ENCODE results near the gene MRPL48.

Gene MRPL48

DNA sequence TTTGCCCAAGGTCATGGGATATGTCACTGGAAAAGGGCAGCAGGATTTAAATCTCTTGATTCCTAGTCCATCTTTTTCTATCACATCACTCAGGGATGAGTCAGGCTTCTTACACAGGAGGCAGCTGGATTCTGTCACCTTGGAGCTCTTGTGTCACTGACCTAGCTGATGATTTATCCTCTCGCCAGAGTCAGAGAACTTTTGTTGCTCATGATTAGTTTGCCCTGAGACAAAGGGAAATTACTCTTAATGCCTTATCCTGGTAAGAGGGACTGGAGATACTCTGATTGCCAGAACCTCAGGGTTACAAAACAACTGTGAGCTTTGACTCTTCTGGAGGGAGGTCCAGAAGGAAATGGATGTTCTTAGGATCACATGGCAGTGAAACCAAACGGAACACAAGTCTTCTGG lies 78.9 kb downstream of the MRPL48 start:
- Histone ChIP-seq H4K91ac (ENCODE audit: low read depth, low read length, poor library complexity) (no peak overlapping the region), H3K27me3 (ENCODE audit: control insufficient read depth in 3 of 3, insufficient read depth in 3 of 3, low read depth in 1 of 3, low read length in 3 of 3) (no peaks in the 10 kb centered on the region), H3K27ac (replicated peaks; ENCODE audit: low read length) (no peak overlapping the region), H3K9me3 (replicated peaks in 1 of 2; ENCODE audit: control insufficient read depth in 2 of 2, insufficient read depth in 1 of 2, low read depth in 1 of 2, low read length in 2 of 2) (no peaks in the 10 kb centered on the region), H3K4me3 (ENCODE audit: low read length in 2 of 2) (no peak overlapping the region), H4K8ac (ENCODE audit: low read depth, low read length) (no peak overlapping the region), H2BK12ac (ENCODE audit: low read length) (no peak overlapping the region), H2BK5ac (ENCODE audit: low read length) (no peak overlapping the region), H3K18ac (ENCODE audit: low read length) (no peak overlapping the region), H2AFZ (ENCODE audit: low read length) (no peak overlapping the region), H3K23ac (ENCODE audit: low read depth, low read length, poor library complexity) (no peak overlapping the region), H3K36me3 (replicated peaks in 1 of 2; ENCODE audit: control insufficient read depth in 2 of 2, insufficient read depth in 2 of 2, low read length in 2 of 2) (peaks cover 10 to 63% of the 10 kb centered on the region in 2 donors), H2BK120ac (ENCODE audit: low read depth, low read length) (no peak overlapping the region), H3K4ac (ENCODE audit: low read length) (no peak overlapping the region), H3K79me1 (ENCODE audit: low read depth, low read length) (no peaks in the 10 kb centered on the region), H2BK15ac (ENCODE audit: low read length) (no peak overlapping the region), H3K9ac (ENCODE audit: low read depth, low read length, poor library complexity) (no peak overlapping the region), H3K14ac (ENCODE audit: low read length) (no peak overlapping the region), H3K4me2 (ENCODE audit: insufficient read depth, low read length, poor library complexity, severe bottlenecking) (no peak overlapping the region), H2AK5ac (ENCODE audit: low read depth, low read length) (no peak overlapping the region), H3K4me1 (ENCODE audit: control insufficient read depth in 2 of 2, insufficient read depth in 1 of 2, low read depth in 1 of 2, low read length in 2 of 2) (no peaks in the 10 kb centered on the region)
- no peak for DNase-seq (ENCODE audit: low spot score)
- no CpG with 5 or more reads among the region's 2 CpGs for WGBS, 2 donors (ENCODE audit: extremely low coverage in 2 of 2, insufficient read length in 2 of 2, insufficient replicate concordance in 1 of 2)

DNA sequence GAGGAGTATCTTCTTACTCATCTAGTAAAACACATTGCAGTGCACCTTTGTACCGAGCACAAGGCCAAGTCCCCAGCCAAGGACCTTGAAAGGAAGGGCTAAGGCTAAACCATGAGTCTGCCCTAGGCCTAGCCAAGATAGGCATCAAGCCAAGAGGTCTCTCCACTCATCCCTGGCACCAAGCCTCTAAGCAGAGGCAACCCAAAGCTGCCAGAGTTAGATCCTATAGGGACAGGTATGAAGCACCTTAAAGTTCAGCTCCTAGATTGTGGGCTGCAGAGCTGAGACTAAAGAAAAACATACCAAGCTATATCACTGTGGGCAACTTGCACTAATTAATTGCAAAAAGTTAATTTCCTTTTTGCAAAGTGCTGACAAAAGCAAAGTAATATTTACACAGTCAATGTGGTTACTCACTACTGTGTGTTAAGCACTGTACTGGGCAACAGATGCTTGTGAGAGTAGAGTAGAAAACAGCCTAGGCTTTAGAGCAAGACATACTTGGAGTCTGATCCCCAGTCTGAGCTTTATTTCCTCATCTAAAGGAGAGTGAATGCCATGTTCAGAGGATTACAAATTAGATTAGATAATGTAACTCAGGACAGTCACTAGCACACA lies 81.8 kb downstream of the MRPL48 start:
- Histone ChIP-seq H2BK120ac (ENCODE audit: low read depth, low read length) (no peak overlapping the region), H3K27me3 (ENCODE audit: control insufficient read depth in 3 of 3, insufficient read depth in 3 of 3, low read depth in 1 of 3, low read length in 3 of 3) (no peaks in the 10 kb centered on the region), H2AK5ac (ENCODE audit: low read depth, low read length) (no peak overlapping the region), H2BK5ac (ENCODE audit: low read length) (no peak overlapping the region), H4K8ac (ENCODE audit: low read depth, low read length) (no peak overlapping the region), H2AFZ (ENCODE audit: low read length) (no peak overlapping the region), H3K9me3 (replicated peaks in 1 of 2; ENCODE audit: control insufficient read depth in 2 of 2, insufficient read depth in 1 of 2, low read depth in 1 of 2, low read length in 2 of 2) (no peaks in the 10 kb centered on the region), H2BK12ac (ENCODE audit: low read length) (no peak overlapping the region), H3K14ac (ENCODE audit: low read length) (no peak overlapping the region), H3K36me3 (replicated peaks in 1 of 2; ENCODE audit: control insufficient read depth in 2 of 2, insufficient read depth in 2 of 2, low read length in 2 of 2) (peaks cover 17 to 70% of the 10 kb centered on the region in 2 donors), H3K4me2 (ENCODE audit: insufficient read depth, low read length, poor library complexity, severe bottlenecking) (no peak overlapping the region), H3K79me1 (ENCODE audit: low read depth, low read length) (no peaks in the 10 kb centered on the region), H3K9ac (ENCODE audit: low read depth, low read length, poor library complexity) (no peak overlapping the region), H2BK15ac (ENCODE audit: low read length) (no peak overlapping the region), H3K4me1 (ENCODE audit: control insufficient read depth in 2 of 2, insufficient read depth in 1 of 2, low read depth in 1 of 2, low read length in 2 of 2) (no peaks in the 10 kb centered on the region), H3K18ac (ENCODE audit: low read length) (no peak overlapping the region), H3K4me3 (ENCODE audit: low read length in 2 of 2) (no peak overlapping the region), H3K4ac (ENCODE audit: low read length) (no peak overlapping the region), H3K27ac (replicated peaks; ENCODE audit: low read length) (peak overlapping the region; percentile 2), H4K91ac (ENCODE audit: low read depth, low read length, poor library complexity) (no peak overlapping the region), H3K23ac (ENCODE audit: low read depth, low read length, poor library complexity) (no peak overlapping the region)
- DNase-seq (ENCODE audit: low spot score), result no peak
- no CpG with 5 or more reads among the region's 1 CpG for WGBS, 2 donors (ENCODE audit: extremely low coverage in 2 of 2, insufficient read length in 2 of 2, insufficient replicate concordance in 1 of 2)

DNA sequence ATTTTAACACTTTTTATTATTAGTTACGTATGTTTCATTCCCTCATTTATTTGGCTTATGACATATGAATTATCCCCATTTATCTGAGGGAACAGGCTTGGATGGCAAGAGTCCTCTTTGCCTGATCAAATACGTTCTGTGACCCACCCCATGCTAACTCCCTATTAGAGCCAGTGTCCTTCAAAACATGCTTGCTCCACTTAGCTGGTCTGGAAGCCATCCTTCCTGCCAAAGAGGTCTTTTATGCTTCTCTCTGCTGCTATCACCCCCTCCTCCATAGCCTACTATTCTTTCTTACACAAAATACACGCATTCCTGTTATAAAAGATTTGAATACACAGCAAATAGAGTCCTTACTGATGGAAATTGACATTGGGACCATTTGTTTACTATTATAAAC lies 82.6 kb downstream of the MRPL48 start:
- Histone ChIP-seq H2BK15ac (ENCODE audit: low read length) (no peak overlapping the region), H3K9me3 (replicated peaks in 1 of 2; ENCODE audit: control insufficient read depth in 2 of 2, insufficient read depth in 1 of 2, low read depth in 1 of 2, low read length in 2 of 2) (no peaks in the 10 kb centered on the region), H2AFZ (ENCODE audit: low read length) (no peak overlapping the region), H3K9ac (ENCODE audit: low read depth, low read length, poor library complexity) (no peak overlapping the region), H3K79me1 (ENCODE audit: low read depth, low read length) (no peaks in the 10 kb centered on the region), H4K91ac (ENCODE audit: low read depth, low read length, poor library complexity) (no peak overlapping the region), H3K18ac (ENCODE audit: low read length) (no peak overlapping the region), H2BK5ac (ENCODE audit: low read length) (no peak overlapping the region), H4K8ac (ENCODE audit: low read depth, low read length) (no peak overlapping the region), H3K14ac (ENCODE audit: low read length) (no peak overlapping the region), H3K23ac (ENCODE audit: low read depth, low read length, poor library complexity) (no peak overlapping the region), H3K4me3 (ENCODE audit: low read length in 2 of 2) (no peak overlapping the region), H2BK12ac (ENCODE audit: low read length) (no peak overlapping the region), H3K27me3 (ENCODE audit: control insufficient read depth in 3 of 3, insufficient read depth in 3 of 3, low read depth in 1 of 3, low read length in 3 of 3) (no peaks in the 10 kb centered on the region), H3K4me2 (ENCODE audit: insufficient read depth, low read length, poor library complexity, severe bottlenecking) (no peak overlapping the region), H3K4ac (ENCODE audit: low read length) (no peak overlapping the region), H3K4me1 (ENCODE audit: control insufficient read depth in 2 of 2, insufficient read depth in 1 of 2, low read depth in 1 of 2, low read length in 2 of 2) (peaks cover under 1 to 1% of the 10 kb centered on the region in 2 donors), H3K36me3 (replicated peaks in 1 of 2; ENCODE audit: control insufficient read depth in 2 of 2, insufficient read depth in 2 of 2, low read length in 2 of 2) (peaks cover 21 to 73% of the 10 kb centered on the region in 2 donors), H2BK120ac (ENCODE audit: low read depth, low read length) (no peak overlapping the region), H3K27ac (replicated peaks; ENCODE audit: low read length) (no peak overlapping the region), H2AK5ac (ENCODE audit: low read depth, low read length) (no peak overlapping the region)
- no CpG with 5 or more reads among the region's 3 CpGs for WGBS, 2 donors (ENCODE audit: extremely low coverage in 2 of 2, insufficient read length in 2 of 2, insufficient replicate concordance in 1 of 2)
- no peak for DNase-seq (ENCODE audit: low spot score)

- no peak overlapping the region for H3K18ac ChIP-seq (ENCODE audit: low read length)
- no CpG with 5 or more reads among the region's 9 CpGs for WGBS, 2 donors (ENCODE audit: extremely low coverage in 2 of 2, insufficient read length in 2 of 2, insufficient replicate concordance in 1 of 2)
- H4K8ac ChIP-seq (ENCODE audit: low read depth, low read length), result no peak overlapping the region
- no peak overlapping the region for H2BK120ac ChIP-seq (ENCODE audit: low read depth, low read length)
- peak overlapping the region in 1 of 2 donors; percentile 24 for H3K4me3 ChIP-seq (ENCODE audit: low read length in 2 of 2)
- H3K36me3 ChIP-seq (replicated peaks in 1 of 2; ENCODE audit: control insufficient read depth in 2 of 2, insufficient read depth in 2 of 2, low read length in 2 of 2), result peaks cover 20 to 72% of the 10 kb centered on the region in 2 donors
- peaks cover 6% of the 10 kb centered on the region for H3K79me1 ChIP-seq (ENCODE audit: low read depth, low read length)
- H4K91ac ChIP-seq (ENCODE audit: low read depth, low read length, poor library complexity), result no peak overlapping the region
- no peak overlapping the region for H2BK12ac ChIP-seq (ENCODE audit: low read length)
- H2AK5ac ChIP-seq (ENCODE audit: low read depth, low read length), result no peak overlapping the region
- H3K23ac ChIP-seq (ENCODE audit: low read depth, low read length, poor library complexity), result no peak overlapping the region
- no peak overlapping the region for H3K27ac ChIP-seq (replicated peaks; ENCODE audit: low read length)
- H3K4ac ChIP-seq (ENCODE audit: low read length), result no peak overlapping the region
- H3K4me2 ChIP-seq (ENCODE audit: insufficient read depth, low read length, poor library complexity, severe bottlenecking), result no peak overlapping the region
- no peaks in the 10 kb centered on the region for H3K9me3 ChIP-seq (replicated peaks in 1 of 2; ENCODE audit: control insufficient read depth in 2 of 2, insufficient read depth in 1 of 2, low read depth in 1 of 2, low read length in 2 of 2)
- no peaks in the 10 kb centered on the region for H3K27me3 ChIP-seq (ENCODE audit: control insufficient read depth in 3 of 3, insufficient read depth in 3 of 3, low read depth in 1 of 3, low read length in 3 of 3)
- no peak overlapping the region for H3K14ac ChIP-seq (ENCODE audit: low read length)
- H2BK15ac ChIP-seq (ENCODE audit: low read length), result no peak overlapping the region
- H3K9ac ChIP-seq (ENCODE audit: low read depth, low read length, poor library complexity), result no peak overlapping the region
- no peak for DNase-seq (ENCODE audit: low spot score)
- peaks cover 6 to 7% of the 10 kb centered on the region in 2 donors for H3K4me1 ChIP-seq (ENCODE audit: control insufficient read depth in 2 of 2, insufficient read depth in 1 of 2, low read depth in 1 of 2, low read length in 2 of 2)
- H2AFZ ChIP-seq (ENCODE audit: low read length), result no peak overlapping the region
- H2BK5ac ChIP-seq (ENCODE audit: low read length), result no peak overlapping the region
Observed at GRCh38 chr11:73872749-73873357, 85.2 kb downstream of the MRPL48 start.
